HG02970 (cell line): ENCODE data around the gene CDKN1A.
"Not testable (repeated sequence)": the region's sequence is repeated elsewhere in the genome, so short reads cannot be mapped to it uniquely, and the experiment has no call there.

Source experiments
- ATAC-seq: cut with Tn5 transposase; IDR thresholded peaks from one replicate; pipeline ENCODE4 v1.9.1; 2021; ENCODE audit warnings: mild to moderate bottlenecking, moderate library complexity, moderate number of reproducible peaks; ENCODE audit not compliant: unreplicated experiment, low FRiP score

The CDKN1A gene

GRCh38 chr6:36692861-36693702 lies 14.6 kb downstream of the CDKN1A start:
- ATAC-seq = no peak

GRCh38 chr6:36694616-36695015 lies 16.1 kb downstream of the CDKN1A start:
- ATAC-seq = no peak

GRCh38 chr6:36695414-36695813 lies 16.9 kb downstream of the CDKN1A start:
- ATAC-seq = no peak

- ATAC-seq = no peak
Observed at GRCh38 chr6:36697481-36697903, 19.0 kb downstream of the CDKN1A start, which contains the start of gene RAB44. Gene RAB44, plus strand, starts transcription at chr6:36697826. Its CDS starts 6,410 bp downstream, at chr6:36704236.

- no peak for ATAC-seq
Observed at GRCh38 chr6:36698196-36698595, 19.7 kb downstream of the CDKN1A start.

GRCh38 chr6:36698871-36699271 lies 20.4 kb downstream of the CDKN1A start:
- no peak for ATAC-seq

- ATAC-seq = no peak
Observed at GRCh38 chr6:36699348-36699747, 20.8 kb downstream of the CDKN1A start.

GRCh38 chr6:36700071-36700812 lies 21.7 kb downstream of the CDKN1A start:
- ATAC-seq = no peak

- ATAC-seq = no peak
Observed at GRCh38 chr6:36700831-36701230, 22.3 kb downstream of the CDKN1A start.

GRCh38 chr6:36701401-36701991 lies 23.0 kb downstream of the CDKN1A start:
- no peak for ATAC-seq

GRCh38 chr6:36702656-36703055 lies 24.1 kb downstream of the CDKN1A start:
- no peak for ATAC-seq

GRCh38 chr6:36703081-36703606 lies 24.6 kb downstream of the CDKN1A start:
- no peak for ATAC-seq

- ATAC-seq = no peak
Observed at GRCh38 chr6:36703982-36704381, 25.5 kb downstream of the CDKN1A start.

GRCh38 chr6:36704961-36705577 lies 26.6 kb downstream of the CDKN1A start:
- ATAC-seq = not testable (repeated sequence)

GRCh38 chr6:36706339-36706738 lies 27.8 kb downstream of the CDKN1A start:
- ATAC-seq = no peak

- ATAC-seq = no peak
Observed at GRCh38 chr6:36712816-36713215, 34.3 kb downstream of the CDKN1A start.

GRCh38 chr6:36713846-36714245 lies 35.3 kb downstream of the CDKN1A start:
- no peak for ATAC-seq

GRCh38 chr6:36714511-36714910 lies 36.0 kb downstream of the CDKN1A start:
- ATAC-seq = no peak

GRCh38 chr6:36715469-36715868 lies 37.0 kb downstream of the CDKN1A start:
- ATAC-seq = no peak

GRCh38 chr6:36716476-36717093 lies 38.1 kb downstream of the CDKN1A start:
- ATAC-seq = no peak
